HepG2 (cell line): Measurements from ENCODE around the gene TRAPPC12. TPM values are rescaled to one million over a fixed set of nuclear protein-coding genes. Genes with fewer than 3 reads are reported as not detected.

ENCODE experiments used
- CBX1 ChIP-seq: IDR thresholded peaks from one replicate; pipeline ENCODE4 v1.6.1; 2016; ENCODE audit warnings: antibody characterized with exemption, low read depth
- CSRNP1 ChIP-seq: sonication (generic); formaldehyde crosslinking; IDR thresholded peaks from 2 replicates; pipeline ENCODE4 v1.8.1; 2023; ENCODE audit warnings: mild to moderate bottlenecking, missing genetic modification reagents
- FOSL1 ChIP-seq: sonication (generic); formaldehyde crosslinking; IDR thresholded peaks from 2 replicates; pipeline ENCODE4 v1.9.0; 2021; ENCODE audit warnings: missing genetic modification reagents, borderline replicate concordance
- IRF2 ChIP-seq: IDR thresholded peaks from 2 replicates; pipeline ENCODE4 v1.6.1; 2018; ENCODE audit warnings: missing genetic modification reagents, missing compliant biosample characterization
- KDM4B ChIP-seq: sonication (generic); formaldehyde crosslinking; IDR thresholded peaks from 2 replicates; pipeline ENCODE4 v1.4.0; 2020; ENCODE audit warnings: missing genetic modification reagents
- MAFG ChIP-seq: sonication (generic); formaldehyde crosslinking; IDR thresholded peaks from 2 replicates; pipeline ENCODE4 v1.5.1; 2020; ENCODE audit warnings: mild to moderate bottlenecking, missing genetic modification reagents
- NR3C1 ChIP-seq: sonication (generic); formaldehyde crosslinking; IDR thresholded peaks from 2 replicates; pipeline ENCODE4 v1.4.0; 2020; ENCODE audit warnings: missing genetic modification reagents
- RAD21 ChIP-seq: fragments of 450-650 bp; formaldehyde crosslinking; IDR thresholded peaks from 2 replicates; pipeline ENCODE4 v1.5.0; 2020; ENCODE audit warnings: mild to moderate bottlenecking
- RFXAP ChIP-seq: sonication (generic); formaldehyde crosslinking; IDR thresholded peaks from 2 replicates; pipeline ENCODE4 v1.4.0; 2020; ENCODE audit warnings: missing genetic modification reagents, borderline replicate concordance
- STAG1 ChIP-seq: sonication (generic); formaldehyde crosslinking; IDR thresholded peaks from 2 replicates; pipeline ENCODE4 v1.4.0; 2020; ENCODE audit warnings: missing genetic modification reagents
- THAP7 ChIP-seq: sonication (generic); formaldehyde crosslinking; IDR thresholded peaks from 2 replicates; pipeline ENCODE4 v1.8.1; 2023; ENCODE audit warnings: mild to moderate bottlenecking, missing genetic modification reagents
- ZBTB10 ChIP-seq: sonication (generic); formaldehyde crosslinking; IDR thresholded peaks from 2 replicates; pipeline ENCODE4 v1.4.0; 2020; ENCODE audit warnings: missing genetic modification reagents, borderline replicate concordance
- ZNF20 ChIP-seq: sonication (generic); formaldehyde crosslinking; IDR thresholded peaks from 2 replicates; pipeline ENCODE4 v1.4.0; 2020; ENCODE audit warnings: mild to moderate bottlenecking, moderate library complexity, missing genetic modification reagents
- ZNF253 ChIP-seq: sonication (generic); formaldehyde crosslinking; IDR thresholded peaks from 2 replicates; pipeline ENCODE4 v1.8.0; 2022; ENCODE audit warnings: mild to moderate bottlenecking, missing genetic modification reagents, borderline replicate concordance
- ZNF274 ChIP-seq: sonication (generic); formaldehyde crosslinking; IDR thresholded peaks from 2 replicates; pipeline ENCODE4 v1.5.1; 2020; ENCODE audit warnings: mild to moderate bottlenecking, missing genetic modification reagents
- ZNF343 ChIP-seq: sonication (generic); formaldehyde crosslinking; IDR thresholded peaks from 2 replicates; pipeline ENCODE4 v1.4.0; 2020; ENCODE audit warnings: mild to moderate bottlenecking, missing genetic modification reagents
- ZNF446 ChIP-seq: sonication (generic); formaldehyde crosslinking; IDR thresholded peaks from 2 replicates; pipeline ENCODE4 v1.5.0; 2020; ENCODE audit warnings: mild to moderate bottlenecking, missing genetic modification reagents
- ZNF781 ChIP-seq: sonication (generic); formaldehyde crosslinking; IDR thresholded peaks from 2 replicates; pipeline ENCODE4 v1.5.1; 2020; ENCODE audit warnings: borderline replicate concordance, mild to moderate bottlenecking, missing genetic modification reagents; ENCODE audit errors: not compliant biosample characterization
- ZNF790 ChIP-seq: sonication (generic); formaldehyde crosslinking; IDR thresholded peaks from 2 replicates; pipeline ENCODE4 v1.8.0; 2022; ENCODE audit warnings: missing genetic modification reagents, mild to moderate bottlenecking, borderline replicate concordance
- ZNF841 ChIP-seq: sonication (generic); formaldehyde crosslinking; IDR thresholded peaks from 2 replicates; pipeline ENCODE4 v1.8.1; 2023; ENCODE audit warnings: missing genetic modification reagents, borderline replicate concordance
- ZNF883 ChIP-seq: sonication (generic); formaldehyde crosslinking; IDR thresholded peaks from 2 replicates; pipeline ENCODE4 v1.5.1; 2020; ENCODE audit warnings: mild to moderate bottlenecking, missing genetic modification reagents; ENCODE audit errors: not compliant biosample characterization
- polyA plus RNA-seq, 8 experiments: library from polyadenylated mRNA; depleted of rRNA in 3 of 8; stranded (reverse) in 7 of 8; unstranded in 1 of 8; fragments of >200 nt; fragmentation: Illumina TruSeq in 4 of 8; extraction: Trizol in 4 of 8; gene quantifications; 2 replicates each; pipeline versions ENCODE4 v1.2.1 to v1.2.3, GENCODE V29; 2011 to 2016; ENCODE audit warnings: low read depth in 4 of 8, missing spikeins in 1 of 8, mixed read lengths in 1 of 8; ENCODE audit not compliant: insufficient read depth in 1 of 8
- total RNA-seq, 5 experiments: library from RNA; depleted of rRNA; stranded (reverse); fragments of >200 nt; fragmentation: Illumina TruSeq; extraction: Trizol; gene quantifications; 2 replicates each; pipeline ENCODE4 v1.2.3, GENCODE V29; 2016; ENCODE audit warnings: low read depth in 1 of 5
- TF ChIP-seq, protein P1 (sequence below): sonication (generic); formaldehyde crosslinking; IDR thresholded peaks from 2 replicates; pipeline ENCODE4 v1.5.1; 2020; ENCODE audit warnings: mild to moderate bottlenecking, missing genetic modification reagents, borderline replicate concordance
- TF ChIP-seq, protein P2 (sequence below): sonication (generic); formaldehyde crosslinking; IDR thresholded peaks from 2 replicates; pipeline ENCODE4 v1.5.0; 2020; ENCODE audit warnings: missing genetic modification reagents

TRAPPC12 gene
- total and polyA plus RNA-seq, 2 of the 13 experiments (the other 11 are each of a cell fraction or from before 2014, with no cell fraction given), result 46.4 to 97.7 TPM

GRCh38 chr2:3465844-3466481 lies 86.5 kb downstream of the TRAPPC12 start (continued):
- TF ChIP-seq, protein P1, sequence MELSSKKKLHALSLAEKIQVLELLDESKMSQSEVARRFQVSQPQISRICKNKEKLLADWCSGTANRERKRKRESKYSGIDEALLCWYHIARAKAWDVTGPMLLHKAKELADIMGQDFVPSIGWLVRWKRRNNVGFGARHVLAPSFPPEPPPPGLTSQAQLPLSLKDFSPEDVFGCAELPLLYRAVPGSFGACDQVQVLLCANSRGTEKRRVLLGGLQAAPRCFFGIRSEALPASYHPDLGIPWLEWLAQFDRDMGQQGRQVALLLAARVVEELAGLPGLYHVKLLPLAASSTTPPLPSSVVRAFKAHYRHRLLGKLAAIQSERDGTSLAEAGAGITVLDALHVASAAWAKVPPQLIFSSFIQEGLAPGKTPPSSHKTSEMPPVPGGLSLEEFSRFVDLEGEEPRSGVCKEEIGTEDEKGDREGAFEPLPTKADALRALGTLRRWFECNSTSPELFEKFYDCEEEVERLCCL (CRISPR knock-in tag), result no peak
- TF ChIP-seq RAD21 (CRISPR knock-in tag) (no peak), RFXAP (CRISPR knock-in tag) (peak; percentile 67; the same call in 1 of the 2 replicates), ZNF781 (peak; percentile 59), NR3C1 (CRISPR knock-in tag) (no peak), ZBTB10 (CRISPR knock-in tag) (no peak), ZNF841 (CRISPR knock-in tag) (no peak), ZNF343 (CRISPR knock-in tag) (no peak; the same call in 1 of the 2 replicates), ZNF790 (CRISPR knock-in tag) (no peak), CBX1 (no peak), THAP7 (CRISPR knock-in tag) (peak; percentile 45; the same call in 1 of the 2 replicates), ZNF274 (0 out of 2 replicates have a peak, but pooled peaks have one; percentile 6), CSRNP1 (no peak), ZNF20 (CRISPR knock-in tag) (no peak), ZNF253 (CRISPR knock-in tag) (no peak), KDM4B (CRISPR knock-in tag) (peak; percentile 68), STAG1 (CRISPR knock-in tag) (no peak; the same call in 1 of the 2 replicates), MAFG (CRISPR knock-in tag) (no peak), IRF2 (CRISPR knock-in tag) (peak; percentile 87), ZNF883 (CRISPR knock-in tag) (no peak), FOSL1 (CRISPR knock-in tag) (peak; percentile 95), ZNF446 (CRISPR knock-in tag) (no peak)
- TF ChIP-seq, protein P2, sequence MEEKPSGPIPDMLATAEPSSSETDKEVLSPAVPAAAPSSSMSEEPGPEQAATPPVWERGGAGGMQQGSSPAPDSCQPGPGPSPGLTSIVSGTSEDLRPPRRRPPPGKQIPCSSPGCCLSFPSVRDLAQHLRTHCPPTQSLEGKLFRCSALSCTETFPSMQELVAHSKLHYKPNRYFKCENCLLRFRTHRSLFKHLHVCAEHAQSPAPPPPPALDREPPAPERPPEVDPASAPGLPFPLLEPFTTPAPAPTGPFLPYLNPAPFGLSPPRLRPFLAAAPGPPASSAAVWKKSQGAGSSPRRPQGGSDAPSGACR, result peak; percentile 75; the same call in 1 of the 2 replicates
